Measurements from ENCODE around the gene TRPM4.

The TRPM4 gene

DNA sequence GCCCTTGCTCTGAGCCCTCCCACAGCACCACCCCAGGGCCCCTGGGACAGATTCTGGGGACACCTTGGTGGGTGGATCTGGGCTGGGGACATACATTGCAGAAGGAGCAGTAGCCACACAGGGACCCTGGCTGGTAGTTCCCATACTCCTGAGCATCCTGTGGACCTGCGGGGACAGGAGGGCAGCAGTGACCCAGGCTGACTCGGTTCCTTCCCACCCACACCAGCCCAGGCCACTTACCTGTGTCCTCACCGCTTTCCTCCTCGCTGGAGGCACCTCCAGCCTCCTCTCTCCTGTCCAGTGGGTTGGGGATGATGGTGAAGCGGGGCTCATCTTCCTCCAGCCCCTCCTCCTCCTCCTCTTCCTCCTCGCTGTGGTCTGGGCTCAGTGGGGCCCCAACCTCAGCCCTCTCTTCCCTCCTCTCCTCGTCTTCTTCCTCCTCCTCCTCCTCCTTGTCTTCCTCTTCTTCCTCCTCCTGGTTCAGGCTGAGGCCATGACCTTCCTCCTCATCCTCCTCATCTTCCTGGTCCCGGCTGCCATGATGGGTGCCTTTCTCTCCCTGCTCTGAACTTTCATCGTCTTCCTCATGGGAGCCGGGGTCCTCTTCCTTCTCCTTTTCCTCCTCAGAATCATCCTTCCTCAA, 4.3 kb upstream of the TRPM4 start:
- H2AFZ ChIP-seq (ENCODE audit: low read depth, low read length), result no peak overlapping the region
- no peaks in the 10 kb centered on the region for H3K79me2 ChIP-seq (ENCODE audit: low read length)
- H3K27ac ChIP-seq (ENCODE audit: low read length), result no peak overlapping the region
- no peaks in the 10 kb centered on the region for H3K9me3 ChIP-seq (ENCODE audit: insufficient read depth, low read length)
- no peak overlapping the region for H3K4me3 ChIP-seq (ENCODE audit: low read length)
- H3K4me2 ChIP-seq (ENCODE audit: low read length), result no peak overlapping the region
- peaks cover 7% of the 10 kb centered on the region; the same call in 1 of the 2 replicates for H3K27me3 ChIP-seq (ENCODE audit: low read depth, low read length)
- H4K20me1 ChIP-seq (ENCODE audit: insufficient read depth, low read length), result no peaks in the 10 kb centered on the region
- peaks cover 19% of the 10 kb centered on the region for H3K4me1 ChIP-seq (ENCODE audit: low read length)
- H3K36me3 ChIP-seq (replicated peaks; ENCODE audit: low read depth, low read length), result no peaks in the 10 kb centered on the region
- no peak overlapping the region for H3K9ac ChIP-seq (ENCODE audit: low read length)
- TF ChIP-seq EZH2phosphoT487 (IDR thresholded peaks at IDR 0.05; ENCODE audit: low read depth), result no peak
- TF ChIP-seq, protein P1, sequence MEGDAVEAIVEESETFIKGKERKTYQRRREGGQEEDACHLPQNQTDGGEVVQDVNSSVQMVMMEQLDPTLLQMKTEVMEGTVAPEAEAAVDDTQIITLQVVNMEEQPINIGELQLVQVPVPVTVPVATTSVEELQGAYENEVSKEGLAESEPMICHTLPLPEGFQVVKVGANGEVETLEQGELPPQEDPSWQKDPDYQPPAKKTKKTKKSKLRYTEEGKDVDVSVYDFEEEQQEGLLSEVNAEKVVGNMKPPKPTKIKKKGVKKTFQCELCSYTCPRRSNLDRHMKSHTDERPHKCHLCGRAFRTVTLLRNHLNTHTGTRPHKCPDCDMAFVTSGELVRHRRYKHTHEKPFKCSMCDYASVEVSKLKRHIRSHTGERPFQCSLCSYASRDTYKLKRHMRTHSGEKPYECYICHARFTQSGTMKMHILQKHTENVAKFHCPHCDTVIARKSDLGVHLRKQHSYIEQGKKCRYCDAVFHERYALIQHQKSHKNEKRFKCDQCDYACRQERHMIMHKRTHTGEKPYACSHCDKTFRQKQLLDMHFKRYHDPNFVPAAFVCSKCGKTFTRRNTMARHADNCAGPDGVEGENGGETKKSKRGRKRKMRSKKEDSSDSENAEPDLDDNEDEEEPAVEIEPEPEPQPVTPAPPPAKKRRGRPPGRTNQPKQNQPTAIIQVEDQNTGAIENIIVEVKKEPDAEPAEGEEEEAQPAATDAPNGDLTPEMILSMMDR (IDR thresholded peaks at IDR 0.05; ENCODE audit: low read depth, low read length), result no peak

DNA sequence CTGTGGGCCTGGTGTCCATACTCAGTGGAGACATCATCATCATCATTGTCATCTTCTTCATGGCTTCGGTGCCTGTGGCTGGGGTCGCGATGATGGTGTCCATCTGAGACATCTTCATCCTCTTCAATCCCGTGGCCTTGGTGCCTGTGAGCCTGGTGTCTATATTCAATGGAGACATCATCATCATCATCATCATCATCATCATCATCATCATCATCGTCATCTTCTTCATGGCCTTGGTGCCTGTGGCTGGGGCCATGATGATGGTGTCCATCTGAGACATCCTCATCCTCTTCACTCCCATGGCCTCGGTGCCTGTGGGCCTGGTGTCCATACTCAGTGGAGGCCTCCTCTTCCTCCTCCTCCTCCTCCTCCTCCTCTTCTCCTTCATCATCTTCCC, 3.3 kb upstream of the TRPM4 start:
- Histone ChIP-seq H3K27me3 (ENCODE audit: low read depth, low read length) (peaks cover 7% of the 10 kb centered on the region; the same call in 1 of the 2 replicates), H2AFZ (ENCODE audit: low read depth, low read length) (no peak overlapping the region), H3K4me2 (ENCODE audit: low read length) (no peak overlapping the region), H3K4me3 (ENCODE audit: low read length) (no peak overlapping the region), H3K4me1 (ENCODE audit: low read length) (peaks cover 18% of the 10 kb centered on the region), H3K9me3 (ENCODE audit: insufficient read depth, low read length) (no peaks in the 10 kb centered on the region), H3K79me2 (ENCODE audit: low read length) (no peaks in the 10 kb centered on the region), H3K27ac (ENCODE audit: low read length) (no peak overlapping the region), H3K9ac (ENCODE audit: low read length) (no peak overlapping the region), H4K20me1 (ENCODE audit: insufficient read depth, low read length) (no peaks in the 10 kb centered on the region), H3K36me3 (replicated peaks; ENCODE audit: low read depth, low read length) (no peaks in the 10 kb centered on the region)
- TF ChIP-seq, protein P1 (IDR thresholded peaks at IDR 0.05; ENCODE audit: low read depth, low read length), result no peak
- no peak for TF ChIP-seq EZH2phosphoT487 (IDR thresholded peaks at IDR 0.05; ENCODE audit: low read depth)

DNA sequence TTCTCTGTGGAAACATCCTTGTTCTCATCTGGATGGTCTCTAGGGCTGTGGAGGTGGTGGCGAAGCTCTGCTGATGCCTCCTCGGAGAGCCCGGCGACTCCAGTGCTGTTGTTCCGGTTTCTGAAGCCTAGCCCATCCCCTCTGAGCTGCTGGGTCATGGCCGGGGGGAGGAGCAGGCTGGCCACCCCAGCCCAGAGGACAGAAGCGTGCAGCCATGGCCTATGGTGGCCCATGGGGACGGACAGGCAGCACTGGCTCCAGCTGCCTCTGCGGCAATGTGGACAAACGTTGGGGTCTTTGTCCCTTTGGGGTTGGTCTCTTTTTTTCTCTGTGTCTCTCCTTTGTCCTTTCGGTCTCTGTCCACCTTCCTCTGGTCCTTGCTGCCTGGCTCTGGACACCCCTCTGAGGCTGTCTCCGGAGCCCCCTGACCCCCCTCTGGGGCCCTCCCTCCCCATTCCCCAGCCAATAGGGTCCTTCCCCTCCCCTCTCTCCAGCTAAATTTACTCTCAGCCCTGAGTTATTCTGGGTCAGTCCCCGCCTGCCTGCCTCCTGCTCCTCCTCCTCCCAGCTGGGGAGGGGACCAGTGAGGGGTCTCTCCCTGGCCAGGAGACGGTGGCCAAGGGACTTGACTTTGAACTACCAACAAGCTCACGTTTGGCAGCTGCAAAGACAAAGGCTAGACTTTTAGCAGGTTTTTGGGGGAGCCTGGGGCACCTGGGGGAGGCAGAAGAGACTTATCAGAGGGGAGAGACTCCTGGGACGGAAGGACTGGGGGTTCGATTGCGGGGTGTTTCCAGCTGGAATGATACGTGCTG, 2.4 kb upstream of the TRPM4 start, which contains the start of gene HRC:
Gene HRC (minus strand): TSS at position 392 of the 815 bp plus-strand sequence. CDS start 159 bp downstream, at position 233.
- Histone ChIP-seq H3K27ac (ENCODE audit: low read length) (no peak within 1 kb of the TSS), H3K4me3 (ENCODE audit: low read length) (no peak within 1 kb of the TSS), H3K4me1 (ENCODE audit: low read length) (peaks cover 12% of the 10 kb centered on the region), H3K9ac (ENCODE audit: low read length) (no peak within 1 kb of the TSS), H4K20me1 (ENCODE audit: insufficient read depth, low read length) (no peaks in the 10 kb centered on the region), H2AFZ (ENCODE audit: low read depth, low read length) (no peak within 1 kb of the TSS), H3K9me3 (ENCODE audit: insufficient read depth, low read length) (no peaks in the 10 kb centered on the region), H3K27me3 (ENCODE audit: low read depth, low read length) (peaks cover 7% of the 10 kb centered on the region; the same call in 1 of the 2 replicates), H3K36me3 (replicated peaks; ENCODE audit: low read depth, low read length) (no peaks in the 10 kb centered on the region), H3K4me2 (ENCODE audit: low read length) (no peak within 1 kb of the TSS), H3K79me2 (ENCODE audit: low read length) (no peaks in the 10 kb centered on the region)
- no peak for TF ChIP-seq EZH2phosphoT487 (IDR thresholded peaks at IDR 0.05; ENCODE audit: low read depth)
- TF ChIP-seq, protein P1 (IDR thresholded peaks at IDR 0.05; ENCODE audit: low read depth, low read length), result no peak

DNA sequence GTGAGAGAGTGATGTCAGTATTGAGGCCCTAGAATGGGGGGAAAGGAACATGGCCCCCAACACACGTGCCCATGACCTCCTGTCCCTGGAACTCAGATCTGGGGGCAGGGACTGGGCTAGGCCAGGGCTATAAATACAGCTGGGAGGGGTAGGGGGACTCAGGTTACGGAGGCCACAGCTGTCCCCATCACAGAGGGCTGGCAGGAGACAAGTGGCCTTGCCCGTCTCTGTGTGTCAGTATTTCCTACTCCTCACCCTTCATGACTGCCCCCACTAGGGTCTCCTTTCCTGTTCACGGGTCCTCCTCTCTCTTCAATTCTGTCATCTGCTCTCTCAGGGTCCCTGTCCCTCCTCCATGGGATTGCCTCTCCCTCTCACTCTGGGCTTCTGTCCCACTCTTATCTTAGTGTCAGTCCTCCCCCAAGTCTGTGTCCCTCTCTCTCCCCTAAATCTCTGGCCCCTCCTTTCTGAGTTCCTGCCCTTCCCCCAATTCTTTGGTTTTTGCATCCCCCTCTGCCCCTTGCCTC, 1.7 kb upstream of the TRPM4 start:
- H3K9ac ChIP-seq (ENCODE audit: low read length), result no peak overlapping the region
- peaks cover 12% of the 10 kb centered on the region for H3K4me1 ChIP-seq (ENCODE audit: low read length)
- H3K4me3 ChIP-seq (ENCODE audit: low read length), result no peak overlapping the region
- no peaks in the 10 kb centered on the region for H4K20me1 ChIP-seq (ENCODE audit: insufficient read depth, low read length)
- no peaks in the 10 kb centered on the region for H3K9me3 ChIP-seq (ENCODE audit: insufficient read depth, low read length)
- no peak overlapping the region for H3K27ac ChIP-seq (ENCODE audit: low read length)
- no peaks in the 10 kb centered on the region for H3K79me2 ChIP-seq (ENCODE audit: low read length)
- H3K27me3 ChIP-seq (ENCODE audit: low read depth, low read length), result peaks cover 9% of the 10 kb centered on the region
- TF ChIP-seq, protein P1 (IDR thresholded peaks at IDR 0.05; ENCODE audit: low read depth, low read length), result no peak
- no peaks in the 10 kb centered on the region for H3K36me3 ChIP-seq (replicated peaks; ENCODE audit: low read depth, low read length)
- H2AFZ ChIP-seq (ENCODE audit: low read depth, low read length), result no peak overlapping the region
- no peak overlapping the region for H3K4me2 ChIP-seq (ENCODE audit: low read length)

Measured in OCI-LY3 (cell line).